CD14-positive monocyte (primary cell): ENCODE measurements around the gene SAMD14. TPM values are rescaled to one million over a fixed set of nuclear protein-coding genes. Genes with fewer than 3 reads are reported as not detected.

Source experiments
- DNase-seq, 3 donors: peaks; one replicate each; pipeline ENCODE4 v3.0.0-alpha.2; 2011 to 2022
- H2AFZ ChIP-seq: 2 replicates; pipeline ENCODE4 v1.6.0; 2012; ENCODE audit warnings: mild to moderate bottlenecking, low read depth, low read length, inconsistent platforms; ENCODE audit not compliant: insufficient read depth, poor library complexity, severe bottlenecking
- H3K27ac ChIP-seq, 2 donors: 1 replicate in 1 of 2; 2 replicates in 1 of 2; pipeline ENCODE4 v1.5.1; 2012 to 2013; ENCODE audit warnings: low read length in 2 of 2, control low read depth in 1 of 2, inconsistent platforms in 1 of 2, low read depth in 1 of 2, mild to moderate bottlenecking in 1 of 2
- H3K27me3 ChIP-seq, 2 donors: one replicate each; pipeline versions ENCODE4 v1.6.0 to v1.6.1; 2011 to 2013; ENCODE audit warnings: low read length in 2 of 2; ENCODE audit not compliant: control insufficient read depth in 2 of 2, insufficient read depth in 2 of 2
- H3K36me3 ChIP-seq, 2 donors: replicated peaks in 1 of 2; 1 replicate in 1 of 2; 2 replicates in 1 of 2; pipeline versions ENCODE4 v1.5.1 to v1.6.1; 2012 to 2013; ENCODE audit warnings: low read length in 2 of 2, control low read depth in 1 of 2, inconsistent platforms in 1 of 2, mild to moderate bottlenecking in 1 of 2; ENCODE audit not compliant: insufficient read depth in 2 of 2, control insufficient read depth in 1 of 2
- H3K4me1 ChIP-seq, 2 donors: 1 replicate in 1 of 2; 2 replicates in 1 of 2; pipeline versions ENCODE4 v1.5.1 to v1.6.1; 2012 to 2013; ENCODE audit warnings: low read length in 2 of 2, control low read depth in 1 of 2, inconsistent platforms in 1 of 2, mild to moderate bottlenecking in 1 of 2, moderate library complexity in 1 of 2; ENCODE audit not compliant: insufficient read depth in 2 of 2, control insufficient read depth in 1 of 2
- H3K4me2 ChIP-seq: replicated peaks from 2 replicates; pipeline ENCODE3; 2012; ENCODE audit warnings: low read length, moderate library complexity, mild to moderate bottlenecking; ENCODE audit not compliant: poor library complexity, severe bottlenecking; ENCODE audit errors: extremely low read depth
- H3K4me3 ChIP-seq, 3 experiments: fragments of 200-600 bp in 1 of 3; sonication (generic) in 1 of 3; replicated peaks in 1 of 3; 1 replicate in 2 of 3; 2 replicates in 1 of 3; pipeline ENCODE4 v1.5.1; 2011 to 2013; ENCODE audit warnings: low read length in 3 of 3, mild to moderate bottlenecking in 3 of 3, control low read depth in 2 of 3, low read depth in 2 of 3, inconsistent platforms in 1 of 3, moderate library complexity in 1 of 3
- H3K79me2 ChIP-seq: 2 replicates; pipeline ENCODE4 v1.6.0; 2012; ENCODE audit warnings: mild to moderate bottlenecking, control low read depth, inconsistent platforms, low read length, moderate library complexity; ENCODE audit not compliant: insufficient read depth
- H3K9ac ChIP-seq: 2 replicates; pipeline ENCODE4 v1.6.0; 2017; ENCODE audit warnings: low read length, mild to moderate bottlenecking; ENCODE audit not compliant: insufficient read depth, poor library complexity, severe bottlenecking
- H3K9me3 ChIP-seq, 2 donors: replicated peaks in 1 of 2; 1 replicate in 1 of 2; 2 replicates in 1 of 2; pipeline versions ENCODE4 v1.5.1 to v1.6.1; 2012 to 2013; ENCODE audit warnings: low read length in 2 of 2, control low read depth in 1 of 2; ENCODE audit not compliant: control insufficient read depth in 1 of 2, insufficient read depth in 1 of 2
- H4K20me1 ChIP-seq: 2 replicates; pipeline ENCODE4 v1.6.0; 2012; ENCODE audit warnings: mild to moderate bottlenecking, low read length, control low read depth, moderate library complexity; ENCODE audit not compliant: insufficient read depth
- H3K27ac Mint-ChIP-seq, 7 donors: one replicate each; pipeline ENCODE4 v1.8.0; 2020; ENCODE audit warnings: mild to moderate bottlenecking in 7 of 7, mixed read lengths in 7 of 7, moderate library complexity in 6 of 7, inconsistent platforms in 2 of 7
- H3K27me3 Mint-ChIP-seq, 3 donors: one replicate each; pipeline ENCODE4 v1.8.0; 2021 to 2022; ENCODE audit warnings: low read depth in 3 of 3, mild to moderate bottlenecking in 3 of 3, mixed read lengths in 3 of 3, moderate library complexity in 3 of 3, inconsistent platforms in 1 of 3
- H3K36me3 Mint-ChIP-seq, 2 donors: one replicate each; pipeline ENCODE4 v1.8.0; 2020; ENCODE audit warnings: mixed read lengths in 2 of 2, inconsistent platforms in 1 of 2, mild to moderate bottlenecking in 1 of 2
- H3K4me1 Mint-ChIP-seq: one replicate; pipeline ENCODE4 v1.8.0; 2020; ENCODE audit warnings: mild to moderate bottlenecking, mixed read lengths
- H3K4me3 Mint-ChIP-seq, 2 donors: one replicate each; pipeline ENCODE4 v1.8.0; 2020; ENCODE audit warnings: mild to moderate bottlenecking in 2 of 2, mixed read lengths in 2 of 2, moderate library complexity in 1 of 2
- H3K9me3 Mint-ChIP-seq, 7 donors: one replicate each; pipeline ENCODE4 v1.8.0; 2020 to 2022; ENCODE audit warnings: mixed read lengths in 7 of 7, mild to moderate bottlenecking in 6 of 7, moderate library complexity in 6 of 7, inconsistent platforms in 2 of 7
- WGBS: methylation state at CpG from one replicate; pipeline ENCODE4 v1.1.5; 2013; ENCODE audit warnings: missing lambda C conversion rate; ENCODE audit not compliant: insufficient coverage; 5-methylcytosine and 5-hydroxymethylcytosine counted together
- intact Hi-C, 2 donors: fragments of 100-400 bp; cut with micrococcal nuclease; formaldehyde crosslinking; loops; one replicate each; pipeline versions ENCODE4 v1.15.0 to v1.15.1; 2023
- polyA plus RNA-seq, 3 donors: library from polyadenylated mRNA; depleted of rRNA in 1 of 3; unstranded in 2 of 3; stranded (reverse) in 1 of 3; fragments of 300-500 nt in 2 of 3; fragments of >200 nt in 1 of 3; fragmentation: Illumina TruSeq in 2 of 3; gene quantifications; 1 replicate in 2 of 3; 2 replicates in 1 of 3; pipeline ENCODE4 v1.2.3, GENCODE V29; 2012 to 2021
- TF ChIP-seq, protein P1 (sequence below): fragments of 200-600 bp; IDR thresholded peaks from one replicate; pipeline ENCODE4 v1.8.0; 2022; ENCODE audit warnings: antibody characterized with exemption, mild to moderate bottlenecking

SAMD14 gene
- polyA plus RNA-seq, 3 donors, result 0.09 TPM; not detected in 2

DNA sequence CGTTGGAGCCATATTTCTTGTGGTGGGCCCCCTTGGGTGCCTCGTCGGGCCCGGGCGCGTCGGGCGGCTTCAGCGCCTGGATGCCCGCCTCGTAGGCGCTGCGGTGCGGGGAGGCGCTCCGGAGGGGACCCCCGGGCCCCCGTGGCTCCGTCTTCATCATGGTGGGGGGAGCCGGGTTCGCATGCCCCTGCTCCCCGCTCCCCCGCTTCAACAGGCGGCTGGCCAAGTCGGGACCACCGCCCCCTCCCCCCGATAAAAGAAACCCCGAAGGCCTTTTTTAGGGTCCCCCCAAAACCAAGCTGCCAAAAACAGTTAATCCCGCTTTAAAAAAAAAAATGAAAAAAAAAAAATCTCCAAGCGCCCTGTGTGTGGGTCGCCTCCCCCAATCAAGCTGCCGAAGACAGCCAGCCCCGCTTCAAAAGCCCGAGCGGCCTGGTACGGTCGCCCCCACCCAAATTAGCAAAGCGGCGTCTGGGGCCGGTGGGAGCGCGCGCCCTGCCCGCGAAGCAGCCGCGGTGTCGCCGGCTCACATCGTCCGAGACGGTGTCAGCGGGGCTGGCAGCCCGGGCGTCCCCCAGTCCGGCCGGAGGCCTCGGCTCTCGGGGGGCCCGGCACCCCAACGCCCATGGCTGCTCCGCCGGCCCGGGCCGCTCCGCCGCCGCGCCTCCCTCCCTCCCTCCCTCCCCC is 20.5 kb upstream of the SAMD14 start, which contains the start of gene PPP1R9B:
Gene PPP1R9B, minus strand, starts transcription at position 324 of the 687 bp plus-strand sequence. Its CDS starts 164 bp downstream, at position 160.
- Mint-ChIP-seq H3K27ac (peak within 1 kb of the TSS; percentile 93 to 98 (median 96)), H3K4me3 (peak within 1 kb of the TSS; percentile 97 to 100), H3K4me1 (peaks cover 55% of the 10 kb centered on the region), H3K36me3 (peaks cover 14 to 19% of the 10 kb centered on the region in 2 donors), H3K9me3 (peaks cover 0 to 4% (median 0%) of the 10 kb centered on the region in 7 donors), H3K27me3 (peaks cover 0 to 2% (median 1%) of the 10 kb centered on the region in 3 donors)
- peak within 1 kb of the TSS; percentile 83 to 93 for H3K27ac ChIP-seq
- under 1% methylated on average over 65 of the region's 69 CpGs for WGBS
- H3K4me1 ChIP-seq, result peaks cover 58 to 69% of the 10 kb centered on the region in 2 donors
- no peaks in the 10 kb centered on the region for H3K9me3 ChIP-seq
- peak within 1 kb of the TSS; percentile 83 to 100 (median 95) for H3K4me3 ChIP-seq
- H2AFZ ChIP-seq, result peak within 1 kb of the TSS; percentile 79
- intact Hi-C loops, result no loop called here
- peaks cover 2 to 12% of the 10 kb centered on the region in 2 donors for H3K36me3 ChIP-seq
- peak within 1 kb of the TSS; percentile 99 for H3K4me2 ChIP-seq
- TF ChIP-seq, protein P1, sequence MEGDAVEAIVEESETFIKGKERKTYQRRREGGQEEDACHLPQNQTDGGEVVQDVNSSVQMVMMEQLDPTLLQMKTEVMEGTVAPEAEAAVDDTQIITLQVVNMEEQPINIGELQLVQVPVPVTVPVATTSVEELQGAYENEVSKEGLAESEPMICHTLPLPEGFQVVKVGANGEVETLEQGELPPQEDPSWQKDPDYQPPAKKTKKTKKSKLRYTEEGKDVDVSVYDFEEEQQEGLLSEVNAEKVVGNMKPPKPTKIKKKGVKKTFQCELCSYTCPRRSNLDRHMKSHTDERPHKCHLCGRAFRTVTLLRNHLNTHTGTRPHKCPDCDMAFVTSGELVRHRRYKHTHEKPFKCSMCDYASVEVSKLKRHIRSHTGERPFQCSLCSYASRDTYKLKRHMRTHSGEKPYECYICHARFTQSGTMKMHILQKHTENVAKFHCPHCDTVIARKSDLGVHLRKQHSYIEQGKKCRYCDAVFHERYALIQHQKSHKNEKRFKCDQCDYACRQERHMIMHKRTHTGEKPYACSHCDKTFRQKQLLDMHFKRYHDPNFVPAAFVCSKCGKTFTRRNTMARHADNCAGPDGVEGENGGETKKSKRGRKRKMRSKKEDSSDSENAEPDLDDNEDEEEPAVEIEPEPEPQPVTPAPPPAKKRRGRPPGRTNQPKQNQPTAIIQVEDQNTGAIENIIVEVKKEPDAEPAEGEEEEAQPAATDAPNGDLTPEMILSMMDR, result no peak
- H3K79me2 ChIP-seq, result peaks cover 73% of the 10 kb centered on the region
- H3K9ac ChIP-seq, result peak within 1 kb of the TSS; percentile 90
- H3K27me3 ChIP-seq, result no peaks in the 10 kb centered on the region
- DNase-seq, result no peak
- H4K20me1 ChIP-seq, result peaks cover 66% of the 10 kb centered on the region

- peak overlapping the region; percentile 99 for H3K4me2 ChIP-seq
- H3K27ac ChIP-seq, result peak overlapping the region; percentile 83 to 93
- peaks cover 55% of the 10 kb centered on the region for H3K4me1 Mint-ChIP-seq
- no peaks in the 10 kb centered on the region for H3K9me3 ChIP-seq
- peak overlapping the region; percentile 90 for H3K9ac ChIP-seq
- H3K27ac Mint-ChIP-seq, result peak overlapping the region; percentile 91 to 98 (median 95)
- peak; percentile 38 to 57 (median 48) for DNase-seq
- H2AFZ ChIP-seq, result no peak overlapping the region
- peaks cover 0 to 2% (median 1%) of the 10 kb centered on the region in 3 donors for H3K27me3 Mint-ChIP-seq
- peaks cover 10 to 20% of the 10 kb centered on the region in 2 donors for H3K36me3 ChIP-seq
- peaks cover 22 to 27% of the 10 kb centered on the region in 2 donors for H3K36me3 Mint-ChIP-seq
- peaks cover 58 to 69% of the 10 kb centered on the region in 2 donors for H3K4me1 ChIP-seq
- H3K4me3 Mint-ChIP-seq, result peak overlapping the region; percentile 97 to 100
- H3K79me2 ChIP-seq, result peaks cover 78% of the 10 kb centered on the region
- H3K9me3 Mint-ChIP-seq, result peaks cover 0 to 4% (median 0%) of the 10 kb centered on the region in 7 donors
- H3K4me3 ChIP-seq, result peak overlapping the region; percentile 83 to 100 (median 95)
- no peaks in the 10 kb centered on the region for H3K27me3 ChIP-seq
- H4K20me1 ChIP-seq, result peaks cover 72% of the 10 kb centered on the region
- intact Hi-C loops, result no loop called here
- TF ChIP-seq, protein P1, result peak; percentile 20
- WGBS, result under 1% methylated on average over 123 of the region's 123 CpGs
Measured at GRCh38 chr17:50149417-50150353, 19.7 kb upstream of the SAMD14 start.
